Activated effector memory CD4-positive, alpha-beta T cell treated with Interleukin-2 at 50 U/mL for 16 hours (primary cell): Measurements from ENCODE around the gene IGF1R.

Experiments
- DNase-seq: peaks from one replicate; pipeline ENCODE4 v3.0.0-alpha.2; 2020

The IGF1R gene

DNA sequence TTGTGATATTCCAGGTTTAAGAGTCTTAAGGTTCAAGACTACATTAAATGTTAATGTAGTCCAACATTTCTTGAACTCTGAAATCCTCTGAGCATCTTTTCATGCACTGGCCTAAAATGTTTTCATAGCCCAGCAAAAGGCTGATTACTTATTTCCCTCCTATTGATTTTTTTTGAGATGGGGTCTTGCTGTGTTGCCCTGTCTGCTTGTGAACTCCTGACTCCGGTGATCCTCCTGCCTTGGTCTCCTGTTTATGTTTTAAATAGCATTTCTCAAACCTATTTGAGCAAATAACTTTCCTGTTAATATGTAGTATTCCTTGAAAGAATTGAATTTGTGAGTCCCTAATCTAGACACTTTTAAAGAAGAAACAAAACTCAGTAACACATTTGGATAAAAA, 133.5 kb downstream of the IGF1R start:
- DNase-seq, result no peak

GRCh38 chr15:98782801-98783200, 134.5 kb downstream of the IGF1R start:
- DNase-seq, result no peak

DNA sequence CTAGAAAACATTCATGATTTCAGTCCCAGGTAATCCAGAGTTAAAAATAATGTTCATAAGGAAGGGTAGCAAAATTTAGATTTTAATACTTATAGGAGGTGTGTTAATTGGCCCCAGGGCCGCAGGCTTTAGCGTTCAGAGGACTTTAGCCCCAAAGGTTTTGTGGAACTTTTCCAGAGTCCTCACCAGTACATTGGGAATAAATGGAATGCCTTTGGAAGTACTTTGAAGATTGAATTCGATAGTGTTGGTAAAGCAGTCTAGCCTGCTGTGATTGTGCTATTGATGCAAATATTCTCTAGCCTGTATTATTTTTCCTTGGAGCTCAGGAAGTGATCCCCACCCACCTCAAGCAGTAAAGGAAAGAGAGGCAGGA, 137.1 kb downstream of the IGF1R start:
- DNase-seq, result no peak

DNA sequence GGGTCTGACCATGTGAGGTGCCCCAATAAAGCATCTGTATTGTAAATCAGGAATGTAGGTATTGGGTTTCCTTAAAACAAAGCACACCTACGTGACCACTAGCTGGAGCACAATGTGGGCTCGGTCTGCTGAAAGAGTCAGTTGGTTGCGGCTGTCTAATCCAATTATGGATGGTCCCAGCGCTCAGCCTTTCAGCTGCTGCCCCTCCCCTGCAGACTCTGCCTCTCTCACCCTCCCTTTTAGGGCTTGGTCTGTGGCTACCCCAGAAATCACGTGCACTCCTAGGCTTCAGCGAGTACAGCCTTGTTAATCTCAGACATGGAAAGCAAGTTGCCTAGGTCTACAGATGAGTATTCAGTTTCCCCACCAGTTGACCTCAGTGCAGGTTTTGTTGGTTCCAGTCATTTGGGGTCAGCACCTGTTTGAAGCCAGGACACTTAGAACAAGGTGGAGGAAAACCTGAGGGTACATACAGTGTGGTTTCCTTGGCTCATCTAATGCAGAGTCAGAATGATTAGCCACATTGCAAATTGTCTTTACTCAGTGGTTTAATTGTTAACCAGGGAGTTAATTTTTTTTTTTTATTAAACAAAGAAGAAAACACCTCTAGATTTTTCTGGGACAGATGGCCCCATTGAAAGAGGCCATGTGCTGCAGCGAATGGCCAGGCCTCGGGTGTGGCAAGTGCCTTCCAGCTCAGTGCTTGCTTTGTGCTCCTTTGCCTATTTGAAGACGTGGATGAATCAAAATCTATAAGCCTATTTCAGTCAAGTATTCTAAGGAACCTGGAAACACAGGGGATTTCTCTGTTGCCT, 137.7 kb downstream of the IGF1R start:
- DNase-seq, result no peak

GRCh38 chr15:98786717-98787116, 138.4 kb downstream of the IGF1R start:
- no peak for DNase-seq

GRCh38 chr15:98787194-98787593, 138.9 kb downstream of the IGF1R start:
- DNase-seq, result no peak

- no peak for DNase-seq
These were observed 139.8 kb downstream of the IGF1R start for GRCh38 chr15:98787936-98788757.

DNA sequence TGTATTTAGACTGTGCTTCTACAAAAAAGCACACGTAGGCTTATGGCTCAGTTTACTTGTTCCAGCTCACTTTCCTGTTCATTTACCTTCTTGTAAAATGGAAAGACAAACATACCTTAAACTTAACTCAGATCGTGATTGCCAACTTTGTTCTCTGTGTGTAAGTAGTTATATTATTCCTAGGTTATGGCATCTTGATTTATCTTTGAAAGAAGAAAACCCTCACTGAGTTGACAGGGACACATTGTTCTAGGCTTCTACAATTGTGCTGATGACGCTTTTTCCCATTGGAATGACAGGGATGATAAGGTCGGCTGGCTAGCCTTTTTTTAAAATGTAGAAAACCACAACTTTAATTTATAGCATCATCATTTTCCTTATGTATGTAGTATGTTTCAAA, 140.7 kb downstream of the IGF1R start:
- no peak for DNase-seq

- no peak for DNase-seq
These were observed 141.9 kb downstream of the IGF1R start for GRCh38 chr15:98790270-98790669.

GRCh38 chr15:98791046-98791701, 142.8 kb downstream of the IGF1R start:
- no peak for DNase-seq

GRCh38 chr15:98792117-98792516, 143.8 kb downstream of the IGF1R start:
- DNase-seq, result no peak

DNA sequence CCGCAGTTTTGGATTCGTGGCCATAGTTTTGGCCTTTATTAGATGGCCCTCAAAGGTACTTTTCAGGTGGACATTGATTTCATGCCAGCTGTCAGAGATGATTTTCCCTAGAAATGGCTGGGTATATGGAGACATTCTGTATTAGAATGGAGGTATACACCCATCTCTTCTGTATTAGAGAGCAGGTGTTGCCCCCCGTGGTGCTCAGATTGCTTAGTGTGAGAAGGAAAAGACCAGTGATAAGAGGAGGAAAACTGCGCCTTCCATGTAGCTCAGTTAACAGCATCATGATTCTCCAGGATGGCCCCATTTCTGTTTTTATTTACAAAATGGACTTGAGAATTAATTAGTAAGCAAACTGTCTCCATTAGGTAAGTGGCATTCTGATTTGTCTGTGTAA, 145.9 kb downstream of the IGF1R start:
- no peak for DNase-seq

GRCh38 chr15:98794748-98795147, 146.4 kb downstream of the IGF1R start:
- no peak for DNase-seq

DNA sequence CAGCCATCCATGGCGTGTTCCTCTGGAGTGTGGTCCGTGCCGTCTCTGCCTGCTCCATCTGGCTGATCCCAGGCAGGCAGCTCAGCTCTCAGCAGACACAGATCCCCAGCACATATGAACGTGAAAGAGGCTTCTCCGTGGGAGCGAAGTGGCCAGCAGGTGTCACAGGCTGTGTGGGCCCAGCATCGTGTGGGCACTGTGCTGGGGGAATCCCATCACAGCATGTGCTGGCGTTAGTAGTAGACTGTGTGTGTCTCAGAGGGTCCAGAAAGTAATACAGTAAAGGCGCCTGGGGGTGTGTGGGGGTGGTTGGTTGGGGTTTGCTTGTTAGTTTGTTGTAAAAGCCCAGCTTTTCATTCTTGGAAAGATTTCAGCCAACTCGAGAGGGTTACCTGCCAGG, 147.6 kb downstream of the IGF1R start:
- DNase-seq, result no peak

- DNase-seq, result no peak
These were observed 148.5 kb downstream of the IGF1R start for GRCh38 chr15:98796685-98797357.

DNA sequence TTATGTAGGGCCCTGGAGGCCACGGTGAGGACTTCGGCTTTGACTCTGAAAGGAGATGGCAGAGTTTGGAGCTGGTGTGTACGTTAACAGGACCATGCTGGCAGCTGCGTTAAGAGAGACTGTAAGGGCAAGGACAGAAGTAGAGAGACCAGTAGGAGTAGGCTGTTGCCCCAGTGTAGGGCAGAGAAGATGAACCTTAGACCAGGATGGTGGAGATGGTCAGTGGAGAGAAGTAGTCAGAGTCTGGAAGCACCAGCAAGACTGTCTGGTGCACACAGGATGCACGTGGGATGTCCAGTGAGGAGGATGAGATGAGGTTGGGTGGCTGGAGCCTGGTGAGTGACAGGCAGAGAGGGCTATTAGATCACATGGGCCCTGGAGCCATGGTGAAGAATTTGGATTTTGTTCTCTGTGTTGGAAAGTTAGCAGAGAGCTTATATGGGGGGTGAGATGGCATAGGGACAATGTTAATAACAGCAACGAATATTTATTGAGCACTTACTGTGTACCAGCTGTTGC, 150.1 kb downstream of the IGF1R start:
- no peak for DNase-seq

DNA sequence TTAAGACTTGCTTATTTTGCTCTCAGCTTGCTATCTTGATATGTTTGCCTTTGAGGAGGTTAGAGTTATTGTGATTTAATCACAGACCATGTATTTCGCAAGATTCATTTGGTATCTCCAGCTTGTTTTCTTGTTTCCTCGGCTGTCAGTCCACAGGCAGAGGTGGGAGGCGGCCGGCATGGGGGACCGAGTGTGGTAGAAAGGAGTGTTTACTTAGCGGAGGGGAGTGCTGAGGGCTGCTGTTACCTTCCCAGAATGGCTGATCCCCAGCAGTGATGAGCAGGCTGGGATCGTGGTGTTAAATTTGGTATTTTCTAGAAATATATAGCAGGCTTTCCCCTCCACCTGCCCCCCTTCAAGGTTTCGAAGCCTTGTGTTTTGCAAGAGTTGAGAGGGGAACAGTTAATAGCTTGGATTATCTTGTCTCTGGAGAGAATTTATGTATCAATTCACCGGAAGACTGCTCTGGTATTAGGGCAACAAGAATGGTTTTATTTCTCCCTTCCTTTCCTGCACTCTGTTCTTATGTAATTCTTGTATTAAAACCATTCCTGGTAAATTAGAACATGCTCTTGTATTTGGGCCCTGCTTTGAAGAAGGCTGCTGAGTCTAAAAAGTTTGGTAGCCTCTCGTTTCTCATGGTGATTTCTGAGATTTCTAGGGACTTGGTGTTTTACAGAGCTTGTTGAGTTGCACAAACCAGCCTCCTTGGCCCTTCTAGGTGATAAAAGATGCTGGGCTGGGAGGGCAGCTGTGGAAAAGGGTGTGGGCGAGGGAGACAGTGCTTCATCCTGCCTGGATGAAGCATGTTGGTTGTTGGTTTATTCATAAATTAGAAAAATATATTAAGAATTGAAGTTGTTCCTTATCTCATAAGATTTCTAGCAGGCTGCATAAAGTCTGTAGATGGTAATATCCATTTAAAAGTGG, 151.4 kb downstream of the IGF1R start:
- no peak for DNase-seq

GRCh38 chr15:98800437-98801233, 152.3 kb downstream of the IGF1R start:
- no peak for DNase-seq

DNA sequence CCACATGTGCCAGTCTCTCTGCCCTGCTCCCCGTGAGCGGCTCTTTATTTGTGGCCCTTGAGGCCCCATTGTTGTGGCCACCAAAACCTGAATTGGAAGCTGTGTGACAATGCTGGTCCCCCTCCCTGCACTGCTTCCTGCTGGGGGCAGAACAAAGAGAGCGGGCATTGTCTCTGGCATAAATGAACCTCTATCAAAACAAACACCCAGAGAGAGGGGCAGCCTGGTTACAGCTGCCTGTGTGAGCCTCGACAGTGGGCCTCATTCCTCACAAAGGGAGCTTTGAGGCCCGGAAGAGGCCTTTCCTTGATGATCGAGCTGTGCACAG, 152.9 kb downstream of the IGF1R start:
- DNase-seq, result no peak

DNA sequence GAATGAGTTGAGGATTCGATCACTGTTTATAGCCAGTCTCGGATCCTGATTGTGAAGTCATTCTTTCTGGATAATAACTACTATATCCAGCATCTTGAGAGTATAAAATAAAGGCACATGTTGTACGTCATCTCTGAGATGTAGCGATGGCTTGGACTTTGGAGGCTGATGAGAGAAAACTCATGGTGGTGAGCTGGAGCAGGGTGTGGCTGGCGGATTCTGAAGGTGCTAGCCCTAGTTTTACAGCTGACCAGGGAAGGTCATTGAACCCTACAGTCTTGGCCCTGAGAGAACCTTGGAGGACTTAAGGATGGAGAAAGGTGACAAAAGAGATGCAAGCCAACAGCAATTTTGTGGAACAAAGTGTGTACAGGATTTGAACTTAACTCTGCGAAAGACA, 153.8 kb downstream of the IGF1R start:
- no peak for DNase-seq
